NCI-H526 treated with DMSO at 0.1 percent for 48 hours (cell line): ENCODE data around the gene DVL1.

Experiments
- DNase-seq: peaks from one replicate; lab custom pipeline; 2025; lab: John Stamatoyannopoulos, UW

The DVL1 gene

DNA sequence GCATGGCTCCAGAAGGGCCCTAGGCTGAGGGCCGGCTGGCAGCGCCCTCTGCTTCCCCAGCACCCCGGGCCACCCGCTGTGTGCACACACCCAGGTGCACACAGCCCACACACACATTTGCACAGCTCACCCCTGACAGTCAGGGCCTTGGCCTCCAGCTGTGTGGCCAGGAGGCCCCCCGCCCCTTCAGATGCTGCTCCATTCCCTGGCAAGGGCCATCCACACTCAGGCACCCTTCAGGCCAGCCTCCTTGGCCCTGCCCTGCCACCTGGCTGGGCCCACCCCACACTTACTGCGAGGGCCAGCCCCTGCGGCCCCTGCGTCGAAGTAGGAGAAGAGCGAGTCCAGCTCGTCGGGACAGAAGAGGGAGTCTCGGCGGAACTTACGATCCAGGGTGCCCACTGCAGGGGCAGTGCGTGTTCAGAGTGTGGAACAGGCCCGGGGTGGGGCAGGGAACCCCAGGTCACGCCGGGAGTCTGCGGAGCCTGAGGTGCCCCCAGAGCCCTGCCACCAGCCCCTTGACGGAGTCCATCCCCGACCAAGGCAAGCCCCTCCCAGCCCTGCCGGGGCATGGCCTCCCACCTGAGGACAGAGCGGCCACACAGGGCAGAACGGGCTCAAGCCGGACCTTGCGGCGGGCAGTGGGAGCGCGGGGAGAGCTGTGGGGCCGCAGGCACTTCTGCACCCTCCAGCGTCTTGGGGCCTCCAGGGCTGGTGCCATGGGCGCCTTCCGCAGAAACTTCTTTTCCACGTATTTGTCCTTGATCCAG is 53.9 kb downstream of the DVL1 start:
- DNase-seq = no peak

DNA sequence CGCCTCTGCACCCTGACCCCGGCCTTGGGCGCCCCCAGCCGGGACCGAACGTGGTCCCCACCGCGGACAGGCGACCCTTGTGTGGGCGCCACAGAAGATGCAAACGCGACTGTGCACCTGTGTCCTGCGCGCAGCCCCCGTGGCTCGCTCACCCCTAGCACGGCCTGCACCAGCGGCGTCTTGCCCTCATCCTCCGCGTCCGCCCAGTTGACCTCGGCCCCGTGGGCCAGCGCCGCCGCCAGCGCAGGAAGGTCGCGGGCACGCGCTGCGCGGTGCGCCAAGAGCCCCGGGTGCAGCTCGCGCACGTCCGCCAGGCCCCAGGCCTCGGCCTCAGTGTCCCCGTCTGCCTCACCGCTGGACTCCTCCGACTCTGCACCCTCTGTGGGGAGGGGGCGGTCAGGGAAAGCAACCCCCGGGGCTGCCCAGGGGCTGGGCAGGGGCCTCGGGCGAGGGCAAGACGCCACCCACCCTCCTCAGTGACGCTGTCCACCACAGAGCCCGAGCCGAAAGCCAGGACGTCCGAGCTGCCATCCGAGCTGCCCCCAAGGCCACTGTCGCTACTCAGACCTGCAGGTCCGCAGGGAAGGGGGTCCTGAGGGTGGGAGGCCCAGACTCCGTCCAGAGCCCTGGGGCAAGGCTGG is 54.8 kb downstream of the DVL1 start:
- DNase-seq = no peak

DNA sequence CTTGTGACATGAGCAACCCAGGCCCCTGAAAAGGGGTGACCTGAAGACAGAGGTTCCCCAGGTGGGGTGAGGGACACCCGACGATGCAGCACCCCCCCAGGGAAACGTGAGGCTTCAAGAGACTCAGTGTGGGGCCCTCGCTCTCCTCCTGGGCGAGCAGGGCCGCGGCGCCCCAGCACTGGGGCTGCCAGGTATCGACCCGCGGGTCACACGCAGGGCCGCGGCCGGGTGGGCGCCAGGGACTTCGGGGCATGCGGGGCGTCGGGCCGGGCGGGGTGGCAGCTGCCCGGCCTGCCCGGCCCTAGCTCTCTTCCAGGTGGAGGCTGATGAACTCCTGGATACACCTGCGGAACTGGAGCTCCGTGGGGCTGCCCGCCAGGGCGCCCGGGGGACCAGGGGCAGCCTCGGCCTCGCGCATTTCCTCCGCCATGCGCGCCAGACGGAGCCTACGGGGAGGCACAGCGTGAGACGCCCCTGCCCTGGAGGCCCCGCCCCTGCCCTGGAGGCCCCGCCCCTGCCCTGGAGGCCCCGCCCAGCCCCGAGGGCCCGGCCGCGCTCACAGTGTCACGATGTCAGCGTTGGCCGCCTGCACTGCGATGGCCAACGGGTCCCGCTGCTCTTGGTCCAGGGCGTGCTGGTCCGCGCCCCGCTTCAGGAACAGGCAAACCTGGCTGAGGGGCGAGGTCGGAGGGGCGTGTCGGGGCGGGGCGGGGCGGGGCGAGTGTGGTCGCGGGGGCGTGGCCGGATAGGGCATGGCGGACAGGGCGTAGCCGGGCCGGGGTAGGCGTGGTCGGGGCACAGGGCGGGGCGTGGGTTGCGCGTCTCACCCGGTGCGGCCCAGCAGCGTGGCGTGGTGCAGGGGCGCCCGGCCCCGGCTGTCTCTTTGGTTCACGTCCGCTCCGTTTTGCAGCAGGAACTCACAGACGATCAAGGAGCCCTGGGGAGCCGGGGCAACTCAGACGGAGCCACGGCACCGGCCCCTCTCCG is 55.7 kb downstream of the DVL1 start:
- DNase-seq = no peak

DNA sequence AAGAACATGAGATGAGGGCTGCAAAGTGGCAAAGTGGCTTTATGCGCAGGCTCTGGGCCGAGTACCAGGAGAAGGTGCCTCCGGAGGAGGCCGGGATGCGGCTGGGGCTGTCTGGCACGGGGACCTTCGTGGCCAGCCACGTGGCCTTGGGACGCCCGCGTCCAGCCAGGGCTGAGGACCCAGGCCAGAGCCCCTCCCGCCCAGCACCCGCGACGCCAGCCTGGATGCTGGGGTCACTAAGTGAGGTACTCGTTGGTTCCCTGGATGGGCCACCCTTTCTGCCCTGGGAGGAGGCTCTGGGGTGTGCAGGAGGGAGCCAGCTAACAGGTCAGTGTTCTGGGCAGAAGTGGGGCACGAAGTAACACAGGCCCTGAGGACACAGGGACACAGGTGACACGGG is 56.4 kb downstream of the DVL1 start:
- no peak for DNase-seq

DNA sequence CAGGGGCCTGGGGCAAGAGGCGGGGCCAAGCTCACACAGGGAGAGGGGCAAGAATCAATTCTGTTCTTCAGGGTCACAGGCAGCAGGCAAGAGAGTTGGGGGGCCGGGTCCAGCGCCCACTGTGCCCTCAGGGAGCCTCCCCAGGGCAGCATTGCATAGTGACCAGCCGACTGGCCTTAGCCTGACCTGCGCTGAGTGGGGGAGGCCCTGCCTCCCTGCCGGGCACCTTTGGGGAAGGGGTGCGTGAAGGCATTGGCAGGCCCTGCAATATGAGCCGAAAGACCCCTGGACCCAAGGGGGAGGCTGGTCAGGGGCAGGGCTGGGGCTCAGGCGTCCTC is 56.8 kb downstream of the DVL1 start:
- no peak for DNase-seq

DNA sequence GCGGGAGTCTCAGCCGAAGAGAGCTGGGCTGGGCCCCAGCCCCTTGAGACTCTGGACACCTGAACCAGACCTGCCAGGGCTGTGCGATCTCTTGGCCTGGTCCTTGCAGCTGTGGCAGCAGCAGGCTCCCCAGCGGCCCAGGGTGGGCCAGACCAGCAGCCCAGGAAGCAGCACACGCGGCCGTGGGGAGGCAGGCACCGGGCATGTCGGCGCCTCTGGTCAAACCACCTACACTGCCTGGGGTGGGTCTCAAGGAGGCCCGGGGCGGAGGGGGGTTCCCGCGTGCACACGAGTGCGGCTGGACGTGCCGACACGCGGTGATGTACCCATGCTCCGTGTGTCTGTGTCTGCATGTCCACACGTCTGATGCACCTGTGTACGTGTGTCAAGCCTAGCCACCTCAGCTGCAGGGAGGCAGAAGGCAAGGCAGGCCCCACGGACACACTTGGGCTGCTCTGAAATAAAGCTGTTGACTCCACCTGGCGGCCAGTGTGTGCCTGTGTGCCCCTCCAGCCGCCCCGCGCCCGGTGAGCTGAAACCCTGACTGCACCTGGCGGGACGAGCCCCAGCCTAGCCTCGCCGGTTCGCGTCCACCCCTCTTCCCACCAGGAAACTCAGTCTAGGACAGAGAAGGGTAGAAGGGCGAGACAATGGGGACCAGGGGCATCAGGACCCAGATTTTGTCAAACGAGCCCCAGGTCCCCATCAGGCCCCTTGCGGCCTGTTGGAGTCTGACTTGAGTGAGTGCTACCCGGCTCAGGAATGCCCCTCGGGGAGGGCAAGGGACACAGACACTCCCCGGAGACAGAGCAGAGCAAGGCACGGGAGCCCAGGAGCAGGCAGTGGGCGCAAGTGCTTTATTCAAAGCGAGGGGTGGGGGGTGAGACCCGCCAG is 57.4 kb downstream of the DVL1 start:
- DNase-seq = peak; percentile 78

DNA sequence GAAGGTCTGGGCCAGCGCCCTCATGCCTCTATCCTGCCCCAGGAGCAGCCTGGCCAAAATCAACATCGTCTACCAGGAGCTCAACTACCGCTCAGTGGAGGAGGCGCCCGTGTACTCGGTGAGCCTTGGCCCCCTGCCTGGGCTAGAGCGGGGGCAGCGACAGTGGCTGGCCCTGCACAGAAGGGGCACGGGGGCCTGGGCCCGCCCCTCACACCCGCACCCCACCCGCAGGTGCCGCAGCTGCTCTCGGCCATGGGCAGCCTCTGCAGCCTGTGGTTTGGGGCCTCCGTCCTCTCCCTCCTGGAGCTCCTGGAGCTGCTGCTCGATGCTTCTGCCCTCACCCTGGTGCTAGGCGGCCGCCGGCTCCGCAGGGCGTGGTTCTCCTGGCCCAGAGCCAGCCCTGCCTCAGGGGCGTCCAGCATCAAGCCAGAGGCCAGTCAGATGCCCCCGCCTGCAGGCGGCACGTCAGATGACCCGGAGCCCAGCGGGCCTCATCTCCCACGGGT is 58.1 kb downstream of the DVL1 start:
- DNase-seq = peak; percentile 11

DNA sequence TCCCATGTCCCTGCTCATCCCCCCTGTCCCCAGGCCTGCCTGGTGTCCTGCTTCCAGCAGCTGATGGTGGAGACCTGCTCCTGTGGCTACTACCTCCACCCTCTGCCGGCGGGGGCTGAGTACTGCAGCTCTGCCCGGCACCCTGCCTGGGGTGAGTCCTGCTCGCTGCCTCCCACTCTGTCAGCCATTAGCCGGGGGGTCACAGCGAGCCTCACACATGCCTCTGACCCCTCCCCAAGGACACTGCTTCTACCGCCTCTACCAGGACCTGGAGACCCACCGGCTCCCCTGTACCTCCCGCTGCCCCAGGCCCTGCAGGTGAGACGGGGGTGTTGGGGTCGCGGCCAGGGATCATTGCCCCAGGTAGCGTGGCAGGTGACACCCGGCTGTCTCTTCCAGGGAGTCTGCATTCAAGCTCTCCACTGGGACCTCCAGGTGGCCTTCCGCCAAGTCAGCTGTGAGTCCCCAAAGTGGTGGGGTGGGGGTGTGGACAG is 58.9 kb downstream of the DVL1 start:
- peak; percentile 20 for DNase-seq

DNA sequence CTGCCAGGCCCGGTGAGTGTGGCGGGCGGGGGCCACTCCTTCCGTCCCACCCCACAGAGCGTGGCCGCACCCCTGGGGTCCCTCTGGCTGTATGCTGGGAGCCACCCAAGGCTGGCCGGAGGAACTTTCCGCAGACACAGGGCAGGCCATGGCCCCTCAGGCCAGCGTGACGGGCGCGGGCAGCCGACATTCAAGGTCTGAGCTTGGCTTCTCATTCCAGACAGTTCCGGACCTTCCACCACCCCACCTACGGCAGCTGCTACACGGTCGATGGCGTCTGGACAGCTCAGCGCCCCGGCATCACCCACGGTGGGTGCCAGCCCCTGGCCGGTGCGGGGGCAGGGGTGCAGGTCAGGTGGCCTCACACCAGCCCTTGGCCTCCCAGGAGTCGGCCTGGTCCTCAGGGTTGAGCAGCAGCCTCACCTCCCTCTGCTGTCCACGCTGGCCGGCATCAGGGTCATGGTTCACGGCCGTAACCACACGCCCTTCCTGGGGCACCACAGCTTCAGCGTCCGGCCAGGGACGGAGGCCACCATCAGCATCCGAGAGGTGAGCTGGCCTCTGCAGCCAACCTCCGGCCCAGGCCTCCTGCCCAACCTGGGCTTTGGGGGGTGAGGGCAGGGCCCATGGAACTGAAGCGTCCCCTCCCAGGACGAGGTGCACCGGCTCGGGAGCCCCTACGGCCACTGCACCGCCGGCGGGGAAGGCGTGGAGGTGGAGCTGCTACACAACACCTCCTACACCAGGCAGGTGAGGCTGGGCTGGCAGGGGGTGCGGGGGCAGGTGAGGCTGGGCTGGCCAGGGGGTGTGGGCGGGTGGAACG is 61.7 kb downstream of the DVL1 start:
- no peak for DNase-seq

DNA sequence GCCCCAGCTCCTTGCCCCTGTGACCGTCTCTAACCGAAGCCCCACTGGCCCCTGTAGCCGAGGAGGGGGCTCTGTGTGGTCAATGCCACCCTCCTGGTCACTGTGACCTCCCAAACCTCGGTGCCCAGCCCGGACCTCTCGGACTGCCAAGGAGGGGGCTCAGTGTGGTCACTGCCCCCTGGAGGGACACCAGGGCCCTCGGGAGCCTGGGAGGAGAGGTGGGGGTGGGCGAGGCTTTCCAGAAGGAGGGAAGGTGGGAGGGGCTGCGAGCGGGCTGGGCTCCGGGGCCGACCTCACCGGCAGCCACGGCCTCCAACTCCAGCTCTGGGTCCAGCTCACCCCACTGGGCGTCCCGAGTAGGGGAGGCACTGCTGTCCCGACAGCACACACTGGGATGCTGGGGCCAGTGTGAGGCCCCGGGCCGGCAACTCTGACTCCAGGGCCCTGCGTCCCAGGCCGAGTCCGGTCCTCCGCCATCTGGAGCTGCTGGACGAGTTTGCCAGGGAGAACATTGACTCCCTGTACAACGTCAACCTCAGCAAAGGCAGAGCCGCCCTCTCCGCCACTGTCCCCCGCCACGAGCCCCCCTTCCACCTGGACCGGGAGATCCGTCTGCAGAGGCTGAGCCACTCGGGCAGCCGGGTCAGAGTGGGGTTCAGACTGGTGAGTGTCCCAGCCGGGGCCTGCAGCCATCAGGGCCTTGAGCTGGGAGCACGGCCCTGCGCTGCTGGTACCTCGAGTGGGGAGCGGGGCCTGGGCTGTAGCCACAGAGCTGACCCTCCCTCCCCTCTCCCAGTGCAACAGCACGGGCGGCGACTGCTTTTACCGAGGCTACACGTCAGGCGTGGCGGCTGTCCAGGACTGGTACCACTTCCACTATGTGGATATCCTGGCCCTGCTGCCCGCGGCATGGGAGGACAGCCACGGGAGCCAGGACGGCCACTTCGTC is 62.6 kb downstream of the DVL1 start:
- no peak for DNase-seq

DNA sequence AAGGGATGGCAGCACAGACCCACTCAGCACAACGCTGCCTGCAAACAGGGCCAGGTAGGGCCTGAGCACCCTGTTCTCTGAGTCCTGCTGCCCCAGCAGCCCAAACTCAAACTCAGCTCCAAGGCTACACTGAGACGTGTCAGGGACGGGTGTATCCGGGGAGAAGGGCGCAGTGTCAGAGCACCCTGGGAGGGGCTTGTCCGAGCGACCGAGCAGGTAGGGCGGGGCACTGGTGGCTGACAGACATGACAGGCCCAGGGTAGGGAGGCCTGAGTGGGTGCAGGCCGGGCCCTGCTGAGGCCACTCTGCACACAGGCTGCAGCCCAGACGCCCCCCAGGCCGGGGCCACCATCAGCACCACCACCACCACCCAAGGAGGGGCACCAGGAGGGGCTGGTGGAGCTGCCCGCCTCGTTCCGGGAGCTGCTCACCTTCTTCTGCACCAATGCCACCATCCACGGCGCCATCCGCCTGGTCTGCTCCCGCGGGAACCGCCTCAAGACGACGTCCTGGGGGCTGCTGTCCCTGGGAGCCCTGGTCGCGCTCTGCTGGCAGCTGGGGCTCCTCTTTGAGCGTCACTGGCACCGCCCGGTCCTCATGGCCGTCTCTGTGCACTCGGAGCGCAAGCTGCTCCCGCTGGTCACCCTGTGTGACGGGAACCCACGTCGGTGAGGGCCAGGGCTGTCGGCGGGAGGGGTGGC is 63.5 kb downstream of the DVL1 start:
- no peak for DNase-seq
